ENCODE measurements around the gene AIFM3. TPM values are rescaled to one million over a fixed set of nuclear protein-coding genes. Genes with fewer than 3 reads are reported as not detected.

The AIFM3 gene
- total RNA-seq, 1 donor from 2014 or later = 0.99 TPM

GRCh38 chr22:21025763-21026755 lies 59.0 kb downstream of the AIFM3 start:
- Mint-ChIP-seq H3K27ac (ENCODE audit: unreplicated experiment) (no peak overlapping the region), H3K36me3 (ENCODE audit: unreplicated experiment) (no peaks in the 10 kb centered on the region), H3K4me3 (ENCODE audit: unreplicated experiment) (no peak overlapping the region), H3K27me3 (ENCODE audit: unreplicated experiment) (no peaks in the 10 kb centered on the region), H3K4me1 (ENCODE audit: unreplicated experiment) (peaks cover 17% of the 10 kb centered on the region), H3K9me3 (ENCODE audit: unreplicated experiment) (no peaks in the 10 kb centered on the region)
- TF ChIP-seq, protein P1, sequence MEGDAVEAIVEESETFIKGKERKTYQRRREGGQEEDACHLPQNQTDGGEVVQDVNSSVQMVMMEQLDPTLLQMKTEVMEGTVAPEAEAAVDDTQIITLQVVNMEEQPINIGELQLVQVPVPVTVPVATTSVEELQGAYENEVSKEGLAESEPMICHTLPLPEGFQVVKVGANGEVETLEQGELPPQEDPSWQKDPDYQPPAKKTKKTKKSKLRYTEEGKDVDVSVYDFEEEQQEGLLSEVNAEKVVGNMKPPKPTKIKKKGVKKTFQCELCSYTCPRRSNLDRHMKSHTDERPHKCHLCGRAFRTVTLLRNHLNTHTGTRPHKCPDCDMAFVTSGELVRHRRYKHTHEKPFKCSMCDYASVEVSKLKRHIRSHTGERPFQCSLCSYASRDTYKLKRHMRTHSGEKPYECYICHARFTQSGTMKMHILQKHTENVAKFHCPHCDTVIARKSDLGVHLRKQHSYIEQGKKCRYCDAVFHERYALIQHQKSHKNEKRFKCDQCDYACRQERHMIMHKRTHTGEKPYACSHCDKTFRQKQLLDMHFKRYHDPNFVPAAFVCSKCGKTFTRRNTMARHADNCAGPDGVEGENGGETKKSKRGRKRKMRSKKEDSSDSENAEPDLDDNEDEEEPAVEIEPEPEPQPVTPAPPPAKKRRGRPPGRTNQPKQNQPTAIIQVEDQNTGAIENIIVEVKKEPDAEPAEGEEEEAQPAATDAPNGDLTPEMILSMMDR (IDR thresholded peaks at IDR 0.05) = no peak
- no peak for DNase-seq (ENCODE audit: extremely low spot score, unreplicated experiment)

- Mint-ChIP-seq H3K9me3 (ENCODE audit: unreplicated experiment) (no peaks in the 10 kb centered on the region), H3K36me3 (ENCODE audit: unreplicated experiment) (no peaks in the 10 kb centered on the region), H3K27me3 (ENCODE audit: unreplicated experiment) (no peaks in the 10 kb centered on the region), H3K4me1 (ENCODE audit: unreplicated experiment) (peaks cover 17% of the 10 kb centered on the region), H3K27ac (ENCODE audit: unreplicated experiment) (no peak overlapping the region), H3K4me3 (ENCODE audit: unreplicated experiment) (no peak overlapping the region)
- DNase-seq (ENCODE audit: extremely low spot score, unreplicated experiment) = no peak
- TF ChIP-seq, protein P1 (IDR thresholded peaks at IDR 0.05) = no peak
These were observed 60.0 kb downstream of the AIFM3 start for GRCh38 chr22:21026783-21027692.

GRCh38 chr22:21028277-21029251 lies 61.5 kb downstream of the AIFM3 start:
- H3K4me3 Mint-ChIP-seq (ENCODE audit: unreplicated experiment) = no peak overlapping the region
- DNase-seq (ENCODE audit: extremely low spot score, unreplicated experiment) = no peak
- H3K27ac Mint-ChIP-seq (ENCODE audit: unreplicated experiment) = no peak overlapping the region

DNA sequence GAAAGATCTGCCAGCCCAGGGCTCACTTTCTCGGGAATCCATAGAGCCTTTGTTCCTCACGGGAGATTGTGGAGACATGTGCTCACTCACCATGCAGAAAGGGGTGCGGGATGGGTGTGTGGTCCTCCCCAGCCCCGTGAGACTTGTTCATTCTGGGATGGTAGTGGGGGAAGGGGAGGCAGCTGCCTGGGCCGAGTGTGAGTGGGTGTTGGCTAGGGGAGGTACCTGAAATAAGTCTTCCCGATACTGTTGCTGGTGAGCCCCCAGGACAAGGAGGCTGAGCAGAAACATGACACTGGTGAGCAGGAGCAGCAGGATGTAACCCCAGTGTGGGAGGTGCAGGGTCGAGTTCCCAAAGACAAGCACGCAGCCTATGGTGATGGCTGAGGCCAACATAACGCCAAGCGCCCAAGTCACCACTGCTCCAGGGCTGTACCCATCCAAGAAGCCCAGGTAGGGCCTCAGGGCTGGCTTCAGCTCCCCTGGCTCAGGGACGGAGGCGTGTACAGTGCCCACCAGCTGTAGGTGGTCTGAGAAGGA lies 62.5 kb downstream of the AIFM3 start:
- no peak overlapping the region for H3K4me3 Mint-ChIP-seq (ENCODE audit: unreplicated experiment)

More at GRCh38 chr22:21028277-21029251, 61.5 kb downstream of the AIFM3 start:
- H3K9me3 Mint-ChIP-seq (ENCODE audit: unreplicated experiment) = no peaks in the 10 kb centered on the region
- TF ChIP-seq, protein P1 (IDR thresholded peaks at IDR 0.05) = no peak
- no peaks in the 10 kb centered on the region for H3K27me3 Mint-ChIP-seq (ENCODE audit: unreplicated experiment)
- peaks cover 17% of the 10 kb centered on the region for H3K4me1 Mint-ChIP-seq (ENCODE audit: unreplicated experiment)
- H3K36me3 Mint-ChIP-seq (ENCODE audit: unreplicated experiment) = no peaks in the 10 kb centered on the region

More for the DNA sequence above, 62.5 kb downstream of the AIFM3 start:
- Mint-ChIP-seq H3K27ac (ENCODE audit: unreplicated experiment) (no peak overlapping the region), H3K27me3 (ENCODE audit: unreplicated experiment) (no peaks in the 10 kb centered on the region), H3K9me3 (ENCODE audit: unreplicated experiment) (no peaks in the 10 kb centered on the region), H3K4me1 (ENCODE audit: unreplicated experiment) (peaks cover 17% of the 10 kb centered on the region), H3K36me3 (ENCODE audit: unreplicated experiment) (no peaks in the 10 kb centered on the region)
- TF ChIP-seq, protein P1 (IDR thresholded peaks at IDR 0.05) = no peak
- DNase-seq (ENCODE audit: extremely low spot score, unreplicated experiment) = no peak

Data from osteocyte (in vitro differentiated cells).